Heart left ventricle (tissue), 13 donors: ENCODE data around the gene PHIP.

ENCODE experiments used
- POLR2A ChIP-seq, 2 donors: fragments of 450-650 bp; IDR thresholded peaks; one replicate each; pipeline ENCODE4 v1.6.1; 2017; ENCODE audit warnings: antibody characterized with exemption in 2 of 2, mild to moderate bottlenecking in 2 of 2, moderate library complexity in 2 of 2
- TF ChIP-seq, protein P1 (sequence below), 12 donors: fragments of 200-600 bp; sonication (generic) in 4 of 12; IDR thresholded peaks; one replicate each; pipeline versions ENCODE4 v1.5.0 to v1.8.0; 2018 to 2022; ENCODE audit warnings: antibody characterized with exemption in 12 of 12, mild to moderate bottlenecking in 5 of 12
- donor health status: ischemic (EF 13 %, LVEDD 7.1; RV severe dilation, severe dysfunction).
- donor health status: DM: no; HTN: yes; CAD: no.
- donor health status: DM: no; HTN: no; CAD: no.
- donor health status: ischemic (EF 25% LVEDD 6.9; RV normal size, moderate dysfunction).
- donor health status: ischemic (EF 25% LVEDD 5.7; RV mildly dilated, moderate dysfunction).
- donor health status: ischemic (EF 35%, LVEDD 5.7; RV mildly dilated, moderate dysfunction).
- donor health status: nonischemic (EF 11% LVEDD 7.7; RV severe dilation, severe dysfunction).
- donor health status: DM: yes; HTN: yes; CAD: no.
- donor health status: PGD.
- donor health status: ischemic (EF 29% LVEDD 5.4; RV normal size, mild dysfunction).
- donor health status: nonischemic (EF 23%, LVEDD 6.1; RV moderate dilation, normal function).

GRCh38 chr6:79045966-79046365 lies 32.1 kb downstream of the PHIP start:
- TF ChIP-seq, protein P1, sequence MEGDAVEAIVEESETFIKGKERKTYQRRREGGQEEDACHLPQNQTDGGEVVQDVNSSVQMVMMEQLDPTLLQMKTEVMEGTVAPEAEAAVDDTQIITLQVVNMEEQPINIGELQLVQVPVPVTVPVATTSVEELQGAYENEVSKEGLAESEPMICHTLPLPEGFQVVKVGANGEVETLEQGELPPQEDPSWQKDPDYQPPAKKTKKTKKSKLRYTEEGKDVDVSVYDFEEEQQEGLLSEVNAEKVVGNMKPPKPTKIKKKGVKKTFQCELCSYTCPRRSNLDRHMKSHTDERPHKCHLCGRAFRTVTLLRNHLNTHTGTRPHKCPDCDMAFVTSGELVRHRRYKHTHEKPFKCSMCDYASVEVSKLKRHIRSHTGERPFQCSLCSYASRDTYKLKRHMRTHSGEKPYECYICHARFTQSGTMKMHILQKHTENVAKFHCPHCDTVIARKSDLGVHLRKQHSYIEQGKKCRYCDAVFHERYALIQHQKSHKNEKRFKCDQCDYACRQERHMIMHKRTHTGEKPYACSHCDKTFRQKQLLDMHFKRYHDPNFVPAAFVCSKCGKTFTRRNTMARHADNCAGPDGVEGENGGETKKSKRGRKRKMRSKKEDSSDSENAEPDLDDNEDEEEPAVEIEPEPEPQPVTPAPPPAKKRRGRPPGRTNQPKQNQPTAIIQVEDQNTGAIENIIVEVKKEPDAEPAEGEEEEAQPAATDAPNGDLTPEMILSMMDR (IDR thresholded peaks at IDR 0.05): no peak
- TF ChIP-seq POLR2A (IDR thresholded peaks at IDR 0.05): no peak
